Measurements from ENCODE around the gene CSRP3.

CSRP3 gene

DNA sequence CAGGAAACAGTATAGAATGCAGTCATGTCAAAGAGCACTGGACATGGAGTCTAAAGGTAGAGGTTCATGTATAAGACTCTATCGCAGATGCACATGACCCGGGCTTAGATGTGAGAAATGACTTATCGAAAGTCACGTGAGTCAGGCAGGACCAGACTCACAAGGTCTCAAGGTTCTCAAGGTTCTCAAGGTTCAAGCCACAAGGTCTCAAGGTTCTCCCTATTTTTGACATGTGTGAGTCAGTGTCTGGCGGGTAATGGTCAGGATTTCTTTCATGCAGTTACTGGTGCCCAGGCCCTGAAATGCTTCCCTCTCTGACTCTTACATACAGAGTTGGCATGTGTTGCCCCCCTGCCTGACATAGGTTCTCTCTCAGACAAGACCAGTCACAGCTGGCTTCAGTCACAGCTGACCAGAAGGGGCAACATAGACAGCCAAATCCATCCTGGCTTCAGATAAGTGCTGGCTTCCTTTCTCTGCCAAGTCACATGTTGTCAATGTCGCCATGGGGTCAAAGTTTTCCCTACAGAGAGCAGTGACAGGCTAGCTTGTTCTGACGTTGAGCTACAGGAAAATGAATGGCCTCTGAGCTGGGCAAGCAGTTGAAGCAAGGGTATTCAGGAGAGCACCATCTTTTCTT is 10.1 kb downstream of the CSRP3 start:
- no peak overlapping the region for H3K4me3 ChIP-seq (ENCODE audit: low read depth, low read length)
- DNase-seq (ENCODE audit: low read depth): no peak
- TF ChIP-seq, protein P1, sequence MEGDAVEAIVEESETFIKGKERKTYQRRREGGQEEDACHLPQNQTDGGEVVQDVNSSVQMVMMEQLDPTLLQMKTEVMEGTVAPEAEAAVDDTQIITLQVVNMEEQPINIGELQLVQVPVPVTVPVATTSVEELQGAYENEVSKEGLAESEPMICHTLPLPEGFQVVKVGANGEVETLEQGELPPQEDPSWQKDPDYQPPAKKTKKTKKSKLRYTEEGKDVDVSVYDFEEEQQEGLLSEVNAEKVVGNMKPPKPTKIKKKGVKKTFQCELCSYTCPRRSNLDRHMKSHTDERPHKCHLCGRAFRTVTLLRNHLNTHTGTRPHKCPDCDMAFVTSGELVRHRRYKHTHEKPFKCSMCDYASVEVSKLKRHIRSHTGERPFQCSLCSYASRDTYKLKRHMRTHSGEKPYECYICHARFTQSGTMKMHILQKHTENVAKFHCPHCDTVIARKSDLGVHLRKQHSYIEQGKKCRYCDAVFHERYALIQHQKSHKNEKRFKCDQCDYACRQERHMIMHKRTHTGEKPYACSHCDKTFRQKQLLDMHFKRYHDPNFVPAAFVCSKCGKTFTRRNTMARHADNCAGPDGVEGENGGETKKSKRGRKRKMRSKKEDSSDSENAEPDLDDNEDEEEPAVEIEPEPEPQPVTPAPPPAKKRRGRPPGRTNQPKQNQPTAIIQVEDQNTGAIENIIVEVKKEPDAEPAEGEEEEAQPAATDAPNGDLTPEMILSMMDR (conservative IDR thresholded peaks at IDR 0.05; ENCODE audit: low read depth, low read length): no peak

DNA sequence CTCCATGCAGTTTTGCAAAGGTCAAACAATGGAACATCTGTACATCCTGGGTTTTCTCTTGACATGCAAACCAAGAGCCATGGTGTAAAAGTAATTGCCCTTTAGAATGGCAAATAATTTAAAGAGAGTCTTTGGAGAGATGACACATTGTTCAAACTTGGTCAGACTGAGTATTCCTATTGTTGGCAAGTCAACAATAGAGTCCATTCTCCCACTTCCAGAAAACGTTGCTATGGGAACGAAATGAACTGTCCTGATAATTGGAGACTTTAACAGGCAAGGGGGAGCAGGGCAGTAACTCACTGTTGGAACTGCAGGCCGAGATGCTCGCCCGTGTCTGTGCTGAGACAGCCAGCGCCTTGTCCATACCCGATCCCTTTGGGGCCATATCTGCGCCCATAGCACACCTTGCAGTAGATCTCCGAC is 13.9 kb downstream of the CSRP3 start:
- TF ChIP-seq, protein P1 (conservative IDR thresholded peaks at IDR 0.05; ENCODE audit: low read depth, low read length): no peak
- DNase-seq (ENCODE audit: low read depth): no peak
- no peak overlapping the region for H3K4me3 ChIP-seq (ENCODE audit: low read depth, low read length)

GRCh38 chr11:19187114-19187832 is 14.5 kb downstream of the CSRP3 start:
- H3K4me3 ChIP-seq (ENCODE audit: low read depth, low read length): no peak overlapping the region
- peak; percentile 70 for DNase-seq (ENCODE audit: low read depth)
- TF ChIP-seq, protein P1 (conservative IDR thresholded peaks at IDR 0.05; ENCODE audit: low read depth, low read length): no peak

DNA sequence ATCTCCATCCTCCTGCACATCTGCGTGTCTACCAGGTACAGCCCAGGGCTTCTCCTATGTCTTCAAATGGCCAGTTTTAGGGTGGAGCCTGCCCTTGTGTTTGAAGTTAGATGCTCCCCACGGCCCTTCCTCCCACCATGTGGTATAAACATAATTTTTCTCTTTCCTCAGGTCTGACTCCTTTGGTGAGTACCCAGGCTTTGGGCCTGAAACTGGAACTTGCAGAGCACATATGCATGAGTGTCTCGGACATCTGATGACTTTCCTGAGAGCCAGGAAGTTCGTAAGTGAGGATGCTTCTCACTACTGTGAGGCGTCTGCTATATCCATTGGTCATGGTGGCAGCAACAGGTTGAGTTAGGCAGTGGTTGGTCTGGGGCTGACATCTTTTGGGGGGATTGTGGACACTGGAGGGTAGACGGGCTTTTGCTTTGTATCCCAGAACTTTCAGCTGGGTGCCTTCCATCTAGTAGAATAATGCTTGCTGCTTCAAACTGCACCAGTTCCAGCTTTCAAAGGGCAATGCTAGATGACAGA is 16.2 kb downstream of the CSRP3 start:
- TF ChIP-seq, protein P1 (conservative IDR thresholded peaks at IDR 0.05; ENCODE audit: low read depth, low read length): no peak
- no peak overlapping the region for H3K4me3 ChIP-seq (ENCODE audit: low read depth, low read length)
- DNase-seq (ENCODE audit: low read depth): no peak

GRCh38 chr11:19185036-19185435 is 16.7 kb downstream of the CSRP3 start:
- TF ChIP-seq, protein P1 (conservative IDR thresholded peaks at IDR 0.05; ENCODE audit: low read depth, low read length): no peak
- DNase-seq (ENCODE audit: low read depth): no peak
- no peak overlapping the region for H3K4me3 ChIP-seq (ENCODE audit: low read depth, low read length)

- no peak overlapping the region for H3K4me3 ChIP-seq (ENCODE audit: low read depth, low read length)
- TF ChIP-seq, protein P1 (conservative IDR thresholded peaks at IDR 0.05; ENCODE audit: low read depth, low read length): no peak
- no peak for DNase-seq (ENCODE audit: low read depth)
Measured at GRCh38 chr11:19183646-19184045, 18.1 kb downstream of the CSRP3 start.
